ENCODE measurements around the gene WDR62.

WDR62 gene

DNA sequence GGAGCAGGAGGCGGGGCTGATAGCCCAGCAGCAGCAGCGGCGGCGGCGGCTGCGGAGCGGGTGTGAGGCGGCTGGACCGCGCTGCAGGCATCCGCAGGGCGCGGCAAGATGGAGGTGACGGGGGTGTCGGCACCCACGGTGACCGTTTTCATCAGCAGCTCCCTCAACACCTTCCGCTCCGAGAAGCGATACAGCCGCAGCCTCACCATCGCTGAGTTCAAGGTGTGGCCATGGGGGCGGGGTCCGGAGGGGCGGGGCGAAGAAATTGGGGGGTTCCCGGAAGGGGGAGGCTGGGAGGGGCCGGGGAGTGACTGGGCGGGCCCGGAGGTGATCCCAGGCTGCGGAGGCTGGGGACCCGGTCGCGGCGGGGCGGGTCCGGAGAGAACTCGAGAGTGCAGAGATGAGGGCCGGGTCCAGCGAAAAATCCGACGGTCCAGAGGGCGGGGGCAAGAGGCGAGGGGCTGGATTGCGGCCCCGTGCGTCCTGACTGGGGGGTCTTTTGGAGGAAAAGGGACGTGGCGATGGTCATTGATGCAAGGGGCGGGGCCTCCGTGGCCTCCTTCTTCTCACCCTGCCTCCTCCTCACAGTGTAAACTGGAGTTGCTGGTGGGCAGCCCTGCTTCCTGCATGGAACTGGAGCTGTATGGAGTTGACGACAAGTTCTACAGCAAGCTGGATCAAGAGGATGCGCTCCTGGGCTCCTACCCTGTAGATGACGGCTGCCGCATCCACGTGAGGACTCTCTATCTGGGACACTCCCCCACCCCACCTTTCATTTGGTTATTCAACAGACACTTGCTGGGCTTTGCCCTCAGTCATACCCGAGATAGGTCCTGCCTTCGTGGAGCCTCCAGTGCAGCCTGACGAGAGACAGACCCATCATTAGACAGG lies 61.0 kb downstream of the WDR62 start, which contains the start of gene TBCB:
TSS of gene TBCB (plus strand) at position 16 of the 891 bp plus-strand sequence. CDS start at position 109, 93 bp downstream.
- TF ChIP-seq, protein P1, sequence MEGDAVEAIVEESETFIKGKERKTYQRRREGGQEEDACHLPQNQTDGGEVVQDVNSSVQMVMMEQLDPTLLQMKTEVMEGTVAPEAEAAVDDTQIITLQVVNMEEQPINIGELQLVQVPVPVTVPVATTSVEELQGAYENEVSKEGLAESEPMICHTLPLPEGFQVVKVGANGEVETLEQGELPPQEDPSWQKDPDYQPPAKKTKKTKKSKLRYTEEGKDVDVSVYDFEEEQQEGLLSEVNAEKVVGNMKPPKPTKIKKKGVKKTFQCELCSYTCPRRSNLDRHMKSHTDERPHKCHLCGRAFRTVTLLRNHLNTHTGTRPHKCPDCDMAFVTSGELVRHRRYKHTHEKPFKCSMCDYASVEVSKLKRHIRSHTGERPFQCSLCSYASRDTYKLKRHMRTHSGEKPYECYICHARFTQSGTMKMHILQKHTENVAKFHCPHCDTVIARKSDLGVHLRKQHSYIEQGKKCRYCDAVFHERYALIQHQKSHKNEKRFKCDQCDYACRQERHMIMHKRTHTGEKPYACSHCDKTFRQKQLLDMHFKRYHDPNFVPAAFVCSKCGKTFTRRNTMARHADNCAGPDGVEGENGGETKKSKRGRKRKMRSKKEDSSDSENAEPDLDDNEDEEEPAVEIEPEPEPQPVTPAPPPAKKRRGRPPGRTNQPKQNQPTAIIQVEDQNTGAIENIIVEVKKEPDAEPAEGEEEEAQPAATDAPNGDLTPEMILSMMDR (conservative IDR thresholded peaks at IDR 0.05): no peak
- peak within 1 kb of the TSS; percentile 95 for H3K27ac ChIP-seq

DNA sequence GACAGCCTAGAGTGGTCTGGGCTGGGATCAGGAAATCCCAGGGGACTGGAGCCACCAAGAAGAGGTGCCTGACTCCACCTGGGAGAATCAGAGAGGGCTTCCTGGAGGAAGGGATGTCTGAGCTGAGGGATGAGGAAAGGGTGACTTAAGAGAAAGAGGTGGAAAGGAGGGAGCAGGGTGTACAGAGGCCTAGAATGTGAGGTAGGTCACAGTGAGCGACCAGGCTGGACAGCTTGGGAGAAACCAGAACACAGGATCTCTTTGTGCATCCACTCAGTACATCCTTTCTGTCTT lies 61.6 kb downstream of the WDR62 start:
- TF ChIP-seq, protein P1 (conservative IDR thresholded peaks at IDR 0.05): no peak
- H3K27ac ChIP-seq: peak overlapping the region; percentile 95

DNA sequence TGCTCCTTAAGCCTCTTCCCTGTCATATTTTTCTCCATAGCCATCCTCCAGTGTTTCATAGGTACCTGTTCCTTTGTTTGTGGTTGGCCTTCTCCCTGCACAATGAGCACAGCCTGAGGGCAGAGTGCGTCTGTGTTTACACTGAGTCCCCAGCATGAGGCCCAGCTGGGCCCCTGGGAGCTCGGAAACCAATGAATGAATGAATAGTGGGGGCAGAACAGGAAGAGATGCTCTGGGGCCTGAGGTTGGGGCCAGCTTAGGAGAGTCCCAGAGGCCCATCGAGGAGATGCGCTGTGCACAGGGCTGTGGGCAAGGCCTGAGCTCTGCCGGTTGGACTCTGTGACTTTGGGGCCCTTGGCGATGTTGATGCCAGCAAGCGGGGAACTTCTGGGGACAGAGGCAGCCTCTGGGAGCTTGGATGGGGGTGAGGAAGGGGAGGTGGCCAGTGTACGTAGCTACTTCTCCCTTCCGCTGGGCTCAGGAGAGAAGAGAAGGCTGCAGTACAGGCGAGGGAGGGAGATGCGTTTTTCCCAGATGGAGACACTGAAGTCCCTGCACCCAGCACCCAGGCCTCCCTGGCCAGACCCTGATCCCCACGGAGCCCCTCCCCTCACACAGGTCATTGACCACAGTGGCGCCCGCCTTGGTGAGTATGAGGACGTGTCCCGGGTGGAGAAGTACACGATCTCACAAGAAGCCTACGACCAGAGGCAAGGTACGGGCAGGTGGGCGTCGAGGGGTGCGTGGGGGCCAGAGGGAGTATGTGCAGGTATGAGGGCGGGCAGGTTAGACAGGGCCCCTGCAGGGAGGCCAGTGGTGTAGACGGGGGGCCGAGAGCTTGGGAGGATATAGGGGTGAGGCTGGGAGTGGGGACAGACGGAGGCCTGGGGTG lies 65.6 kb downstream of the WDR62 start:
- peak overlapping the region; percentile 16 for H3K27ac ChIP-seq

DNA sequence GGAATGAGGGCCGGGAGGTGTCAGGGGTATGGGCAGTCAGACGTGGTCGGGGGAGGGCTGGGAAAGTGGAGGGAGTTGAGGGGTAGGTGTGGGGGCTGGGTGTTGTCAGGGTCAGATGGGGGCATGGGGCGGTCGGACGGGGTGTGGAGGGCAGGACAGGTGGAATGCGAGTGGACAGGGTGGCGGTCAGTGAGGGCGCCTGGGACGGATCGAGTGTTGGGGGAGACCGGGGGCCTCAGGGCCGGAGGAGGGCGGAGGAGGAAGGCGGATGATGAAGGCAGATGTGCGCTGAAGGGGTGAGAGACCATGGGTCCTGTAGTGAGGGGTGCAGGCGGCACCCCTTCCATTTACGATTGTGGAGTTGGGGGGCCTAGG lies 66.3 kb downstream of the WDR62 start:
- H3K27ac ChIP-seq: no peak overlapping the region; the same call in 1 of the 2 replicates
- TF ChIP-seq, protein P1 (conservative IDR thresholded peaks at IDR 0.05): no peak

More for the DNA sequence above, 65.6 kb downstream of the WDR62 start:
- TF ChIP-seq, protein P1 (conservative IDR thresholded peaks at IDR 0.05): no peak

DNA sequence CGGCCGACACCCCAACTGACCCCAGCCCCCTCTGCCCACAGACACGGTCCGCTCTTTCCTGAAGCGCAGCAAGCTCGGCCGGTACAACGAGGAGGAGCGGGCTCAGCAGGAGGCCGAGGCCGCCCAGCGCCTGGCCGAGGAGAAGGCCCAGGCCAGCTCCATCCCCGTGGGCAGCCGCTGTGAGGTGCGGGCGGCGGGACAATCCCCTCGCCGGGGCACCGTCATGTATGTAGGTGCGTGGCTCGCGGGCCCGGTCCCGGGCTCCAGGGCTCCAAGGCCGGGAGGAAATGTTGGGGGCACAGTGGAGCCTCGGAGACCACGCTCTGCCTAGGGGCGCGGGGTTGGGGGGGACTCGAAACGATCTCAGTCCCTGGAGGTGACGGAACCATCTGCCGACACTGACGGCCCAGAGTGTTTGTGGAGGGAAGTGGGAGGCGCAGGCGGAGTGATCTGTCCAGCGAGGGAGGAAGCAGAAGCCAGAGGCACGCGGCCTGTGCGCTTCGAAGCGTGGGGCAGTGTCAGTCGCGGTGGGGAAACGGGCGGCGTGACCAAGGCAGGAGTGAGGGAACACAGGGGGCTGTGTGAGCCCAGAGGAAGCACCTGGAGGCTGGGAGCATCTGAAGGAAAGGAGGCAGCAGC lies 66.9 kb downstream of the WDR62 start:
- H3K27ac ChIP-seq: no peak overlapping the region
- TF ChIP-seq, protein P1 (conservative IDR thresholded peaks at IDR 0.05): no peak

DNA sequence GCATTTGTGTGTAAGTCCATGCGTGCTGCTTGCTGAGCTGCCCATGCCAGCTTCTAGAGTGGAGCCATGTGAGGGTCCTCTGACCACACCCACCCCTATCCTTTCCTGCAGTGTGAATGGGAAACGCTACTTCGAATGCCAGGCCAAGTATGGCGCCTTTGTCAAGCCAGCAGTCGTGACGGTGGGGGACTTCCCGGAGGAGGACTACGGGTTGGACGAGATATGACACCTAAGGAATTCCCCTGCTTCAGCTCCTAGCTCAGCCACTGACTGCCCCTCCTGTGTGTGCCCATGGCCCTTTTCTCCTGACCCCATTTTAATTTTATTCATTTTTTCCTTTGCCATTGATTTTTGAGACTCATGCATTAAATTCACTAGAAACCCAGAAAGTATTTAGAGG lies 70.9 kb downstream of the WDR62 start:
- H3K27ac ChIP-seq: no peak overlapping the region
- TF ChIP-seq, protein P1 (conservative IDR thresholded peaks at IDR 0.05): no peak

DNA sequence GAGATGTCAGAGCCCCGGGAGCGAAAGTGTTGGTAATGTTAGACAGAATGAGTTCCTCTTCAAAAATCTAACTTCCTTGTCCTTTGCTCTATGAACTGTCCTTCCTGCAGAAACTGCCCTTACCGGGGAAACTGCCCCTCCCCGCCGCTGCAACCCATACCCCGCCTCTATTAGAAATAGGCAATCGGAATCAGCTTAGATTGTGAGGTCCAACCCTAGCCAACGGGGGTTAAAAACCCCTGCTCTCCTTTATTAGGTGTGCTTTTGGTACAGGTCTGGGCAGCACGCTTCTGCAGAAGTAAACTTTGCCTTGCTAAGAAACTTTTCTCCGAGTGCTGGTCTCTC lies 73.7 kb downstream of the WDR62 start:
- TF ChIP-seq, protein P1 (conservative IDR thresholded peaks at IDR 0.05): no peak
- H3K27ac ChIP-seq: peak overlapping the region; percentile 95

DNA sequence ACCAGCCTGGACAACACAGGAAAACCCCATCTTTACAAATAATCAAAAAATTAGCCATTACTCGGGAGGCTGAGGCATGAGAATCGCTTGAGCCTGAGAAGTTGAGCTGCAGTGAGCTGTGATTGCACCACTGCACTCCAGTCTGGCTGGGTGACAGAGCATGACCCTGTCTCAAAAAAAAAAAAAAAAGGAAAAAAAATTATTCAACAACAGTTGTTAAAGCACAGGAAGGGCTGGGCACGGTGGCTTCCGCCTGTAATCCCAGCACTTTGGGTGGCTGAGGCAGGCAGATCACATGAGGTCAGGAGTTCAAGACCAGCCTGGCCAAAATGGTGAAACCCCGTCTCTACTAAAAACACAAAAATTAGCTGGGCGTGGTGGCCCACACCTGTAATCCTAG lies 76.5 kb downstream of the WDR62 start:
- H3K27ac ChIP-seq: peak overlapping the region; percentile 95; the same call in 1 of the 2 replicates

DNA sequence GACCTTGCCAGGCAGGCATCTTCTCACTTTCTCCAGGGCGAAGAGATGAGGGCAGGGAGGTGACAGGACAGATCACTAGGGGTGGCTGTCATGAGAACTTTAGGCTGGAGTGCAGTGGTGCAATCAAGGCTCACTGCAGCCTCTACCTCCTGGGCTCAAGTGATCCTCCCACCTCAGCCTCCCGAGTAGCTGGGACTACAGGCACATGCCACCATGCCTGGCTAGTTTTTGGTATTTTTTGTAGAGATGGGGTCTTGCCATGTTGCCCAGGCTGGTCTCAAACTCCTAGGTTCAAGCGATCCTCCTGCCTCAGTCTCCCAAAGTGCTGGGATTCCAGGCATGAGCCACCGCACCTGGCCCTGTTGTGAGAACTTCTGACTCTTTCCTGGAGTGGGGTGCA lies 80.2 kb downstream of the WDR62 start:
- peak overlapping the region; percentile 99 for H3K27ac ChIP-seq
